ENCODE measurements around the gene GRM8. TPM values are rescaled to one million over a fixed set of nuclear protein-coding genes. Genes with fewer than 3 reads are reported as not detected.

GRM8 gene
- total RNA-seq, 1 experiment from 2014 or later = not detected

GRCh38 chr7:127287133-127287532, 34.4 kb upstream of the GRM8 start:
- Histone ChIP-seq H3K4me3 (ENCODE audit: low read depth, low read length) (no peak overlapping the region), H3K9me3 (no peaks in the 10 kb centered on the region), H3K4me1 (peaks cover 12% of the 10 kb centered on the region), H3K36me3 (ENCODE audit: control insufficient read depth, insufficient read depth, low read length) (no peaks in the 10 kb centered on the region), H3K27me3 (replicated peaks; ENCODE audit: control insufficient read depth, insufficient read depth, low read length) (no peaks in the 10 kb centered on the region)
- Mint-ChIP-seq H3K9me3 (ENCODE audit: unreplicated experiment) (no peaks in the 10 kb centered on the region), H3K4me3 (ENCODE audit: unreplicated experiment) (no peak overlapping the region), H3K36me3 (ENCODE audit: insufficient read depth, unreplicated experiment) (no peaks in the 10 kb centered on the region), H3K4me1 (ENCODE audit: low read depth, unreplicated experiment) (peaks cover 12% of the 10 kb centered on the region), H3K27ac (ENCODE audit: unreplicated experiment) (no peak overlapping the region), H3K27me3 (ENCODE audit: insufficient read depth, unreplicated experiment) (peaks cover 8% of the 10 kb centered on the region)
- POLR2A ChIA-PET = no interaction called here
- CTCF ChIA-PET = no interaction called here
- intact Hi-C loops (cut with micrococcal nuclease; ENCODE audit: unreplicated experiment) = no loop called here
- no peak for TF ChIP-seq CTCF (IDR thresholded peaks at IDR 0.05; ENCODE audit: insufficient read depth in 1 of 2, low read depth in 1 of 2, low read length in 1 of 2, severe bottlenecking in 1 of 2, unreplicated experiment in 1 of 2)
- BruUV-seq (replicated peaks) = no TSS peak
- DNase-seq = peak; percentile 17 to 61

- H3K36me3 Mint-ChIP-seq (ENCODE audit: insufficient read depth, unreplicated experiment) = no peaks in the 10 kb centered on the region
- no TSS peak for BruUV-seq (replicated peaks)
- H3K27me3 Mint-ChIP-seq (ENCODE audit: insufficient read depth, unreplicated experiment) = peaks cover 23% of the 10 kb centered on the region
- POLR2A ChIA-PET = no interaction called here
- no peaks in the 10 kb centered on the region for H3K9me3 Mint-ChIP-seq (ENCODE audit: unreplicated experiment)
- intact Hi-C loops (cut with micrococcal nuclease; ENCODE audit: unreplicated experiment) = no loop called here
- no peaks in the 10 kb centered on the region for H3K36me3 ChIP-seq (ENCODE audit: control insufficient read depth, insufficient read depth, low read length)
- H3K4me3 ChIP-seq (ENCODE audit: low read depth, low read length) = no peak overlapping the region
- no peaks in the 10 kb centered on the region for H3K9me3 ChIP-seq
- no peaks in the 10 kb centered on the region for H3K4me1 Mint-ChIP-seq (ENCODE audit: low read depth, unreplicated experiment)
- CTCF ChIA-PET = no interaction called here
- H3K4me3 Mint-ChIP-seq (ENCODE audit: unreplicated experiment) = no peak overlapping the region
- H3K27ac Mint-ChIP-seq (ENCODE audit: unreplicated experiment) = no peak overlapping the region
- TF ChIP-seq CTCF (IDR thresholded peaks at IDR 0.05; ENCODE audit: insufficient read depth in 1 of 2, low read depth in 1 of 2, low read length in 1 of 2, severe bottlenecking in 1 of 2, unreplicated experiment in 1 of 2) = no peak
- no peaks in the 10 kb centered on the region for H3K4me1 ChIP-seq
- DNase-seq = no peak
- H3K27me3 ChIP-seq (replicated peaks; ENCODE audit: control insufficient read depth, insufficient read depth, low read length) = no peaks in the 10 kb centered on the region
These were observed 17.4 kb upstream of the GRM8 start for GRCh38 chr7:127270093-127270492.

- CTCF ChIA-PET = no interaction called here
These were observed 13.3 kb upstream of the GRM8 start for GRCh38 chr7:127266047-127266446.

More at GRCh38 chr7:127266047-127266446, 13.3 kb upstream of the GRM8 start:
- POLR2A ChIA-PET = no interaction called here
- no peak for TF ChIP-seq CTCF (IDR thresholded peaks at IDR 0.05; ENCODE audit: insufficient read depth in 1 of 2, low read depth in 1 of 2, low read length in 1 of 2, severe bottlenecking in 1 of 2, unreplicated experiment in 1 of 2)
- DNase-seq = no peak
- H3K4me3 Mint-ChIP-seq (ENCODE audit: unreplicated experiment) = no peak overlapping the region
- no peaks in the 10 kb centered on the region for H3K9me3 ChIP-seq
- H3K27me3 ChIP-seq (replicated peaks; ENCODE audit: control insufficient read depth, insufficient read depth, low read length) = peaks cover 1% of the 10 kb centered on the region; the same call in 1 of the 2 replicates
- intact Hi-C loops (cut with micrococcal nuclease; ENCODE audit: unreplicated experiment) = no loop called here
- H3K27me3 Mint-ChIP-seq (ENCODE audit: insufficient read depth, unreplicated experiment) = peaks cover 40% of the 10 kb centered on the region
- no peaks in the 10 kb centered on the region for H3K36me3 ChIP-seq (ENCODE audit: control insufficient read depth, insufficient read depth, low read length)
- no peaks in the 10 kb centered on the region for H3K4me1 ChIP-seq
- no peak overlapping the region for H3K4me3 ChIP-seq (ENCODE audit: low read depth, low read length)
- no peaks in the 10 kb centered on the region for H3K4me1 Mint-ChIP-seq (ENCODE audit: low read depth, unreplicated experiment)
- H3K36me3 Mint-ChIP-seq (ENCODE audit: insufficient read depth, unreplicated experiment) = no peaks in the 10 kb centered on the region
- no peaks in the 10 kb centered on the region for H3K9me3 Mint-ChIP-seq (ENCODE audit: unreplicated experiment)
- no TSS peak for BruUV-seq (replicated peaks)
- no peak overlapping the region for H3K27ac Mint-ChIP-seq (ENCODE audit: unreplicated experiment)

All from Caco-2 (cell line).